ENCODE results near the gene POLR2A.
"Not testable (repeated sequence)": the region's sequence is repeated elsewhere in the genome, so short reads cannot be mapped to it uniquely, and the experiment has no call there.

Gene POLR2A

GRCh38 chr17:7460850-7461660 lies 23.1 kb upstream of the POLR2A start:
- DNase-seq (ENCODE audit: low spot score): no peak

GRCh38 chr17:7462474-7463371 lies 21.4 kb upstream of the POLR2A start:
- no peak for DNase-seq (ENCODE audit: low spot score)

- DNase-seq (ENCODE audit: low spot score): no peak
Measured at GRCh38 chr17:7463372-7463846, 20.8 kb upstream of the POLR2A start.

- no peak for DNase-seq (ENCODE audit: low spot score)
Measured at GRCh38 chr17:7464081-7464480, 20.1 kb upstream of the POLR2A start.

- DNase-seq (ENCODE audit: low spot score): no peak
Measured at GRCh38 chr17:7465597-7466275, 18.4 kb upstream of the POLR2A start.

GRCh38 chr17:7466318-7466638 lies 17.9 kb upstream of the POLR2A start:
- DNase-seq (ENCODE audit: low spot score): no peak

GRCh38 chr17:7466639-7467341 lies 17.4 kb upstream of the POLR2A start:
- DNase-seq (ENCODE audit: low spot score): no peak

GRCh38 chr17:7467498-7467897 lies 16.7 kb upstream of the POLR2A start:
- no peak for DNase-seq (ENCODE audit: low spot score)

- DNase-seq (ENCODE audit: low spot score): no peak
Measured at GRCh38 chr17:7468290-7468689, 15.9 kb upstream of the POLR2A start.

GRCh38 chr17:7468804-7469389 lies 15.3 kb upstream of the POLR2A start:
- no peak for DNase-seq (ENCODE audit: low spot score)

- DNase-seq (ENCODE audit: low spot score): not testable (repeated sequence)
Measured at GRCh38 chr17:7469843-7470242, 14.3 kb upstream of the POLR2A start.

GRCh38 chr17:7470457-7470973 lies 13.7 kb upstream of the POLR2A start:
- not testable (repeated sequence) for DNase-seq (ENCODE audit: low spot score)

- no peak for DNase-seq (ENCODE audit: low spot score)
Measured at GRCh38 chr17:7471729-7472128, 12.4 kb upstream of the POLR2A start.

- DNase-seq (ENCODE audit: low spot score): not testable (repeated sequence)
Measured at GRCh38 chr17:7474767-7475166, 9.4 kb upstream of the POLR2A start.

GRCh38 chr17:7475764-7476422 lies 8.3 kb upstream of the POLR2A start:
- peak; percentile 85 for DNase-seq (ENCODE audit: low spot score)

GRCh38 chr17:7476494-7476893 lies 7.7 kb upstream of the POLR2A start:
- peak; percentile 37 for DNase-seq (ENCODE audit: low spot score)

- no peak for DNase-seq (ENCODE audit: low spot score)
Measured at GRCh38 chr17:7476951-7477350, 7.2 kb upstream of the POLR2A start.

- peak; percentile 86 for DNase-seq (ENCODE audit: low spot score)
Measured at GRCh38 chr17:7477392-7478275, 6.5 kb upstream of the POLR2A start.
